GM12872 (cell line): Measurements from ENCODE around the gene INSRR.

ENCODE experiments used
- TF ChIP-seq, protein P1 (sequence below): IDR thresholded peaks from 3 replicates; pipeline ENCODE4 v1.5.1; 2011; ENCODE audit warnings: low read depth, mild to moderate bottlenecking, low read length, moderate library complexity; ENCODE audit not compliant: insufficient read depth

INSRR gene

DNA sequence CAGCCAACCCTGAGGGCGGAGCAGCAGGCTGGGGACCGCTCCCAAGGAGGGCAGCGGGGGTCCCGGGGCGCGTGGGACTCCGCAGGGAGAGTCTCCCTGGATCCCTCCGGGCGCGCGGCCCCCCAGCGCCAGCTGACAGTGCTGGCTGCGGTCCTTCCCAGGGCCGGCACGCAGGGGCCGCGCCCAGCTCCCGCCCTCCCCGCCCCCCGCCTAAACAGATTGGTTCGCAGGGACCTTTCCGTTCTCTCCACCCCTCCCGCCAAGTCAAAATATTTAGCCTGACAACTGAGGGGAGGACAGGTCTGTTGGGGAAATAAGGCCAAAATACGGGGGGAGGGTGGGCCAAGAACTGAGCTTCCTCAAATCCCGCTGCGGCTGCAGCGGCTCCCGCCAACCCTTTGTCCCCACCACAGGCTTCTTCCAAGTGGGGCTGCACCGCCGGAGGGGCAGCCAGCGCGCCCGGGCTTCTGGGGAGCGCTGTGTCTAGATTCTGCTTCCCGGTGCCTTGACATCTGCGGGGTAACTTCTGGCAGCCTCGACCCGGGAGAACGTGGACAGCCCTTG, at the start of gene INSRR:
INSRR (minus strand) TSS at position 159 of the 564 bp plus-strand sequence. CDS start 496 bp downstream, outside the sequence.
- TF ChIP-seq, protein P1, sequence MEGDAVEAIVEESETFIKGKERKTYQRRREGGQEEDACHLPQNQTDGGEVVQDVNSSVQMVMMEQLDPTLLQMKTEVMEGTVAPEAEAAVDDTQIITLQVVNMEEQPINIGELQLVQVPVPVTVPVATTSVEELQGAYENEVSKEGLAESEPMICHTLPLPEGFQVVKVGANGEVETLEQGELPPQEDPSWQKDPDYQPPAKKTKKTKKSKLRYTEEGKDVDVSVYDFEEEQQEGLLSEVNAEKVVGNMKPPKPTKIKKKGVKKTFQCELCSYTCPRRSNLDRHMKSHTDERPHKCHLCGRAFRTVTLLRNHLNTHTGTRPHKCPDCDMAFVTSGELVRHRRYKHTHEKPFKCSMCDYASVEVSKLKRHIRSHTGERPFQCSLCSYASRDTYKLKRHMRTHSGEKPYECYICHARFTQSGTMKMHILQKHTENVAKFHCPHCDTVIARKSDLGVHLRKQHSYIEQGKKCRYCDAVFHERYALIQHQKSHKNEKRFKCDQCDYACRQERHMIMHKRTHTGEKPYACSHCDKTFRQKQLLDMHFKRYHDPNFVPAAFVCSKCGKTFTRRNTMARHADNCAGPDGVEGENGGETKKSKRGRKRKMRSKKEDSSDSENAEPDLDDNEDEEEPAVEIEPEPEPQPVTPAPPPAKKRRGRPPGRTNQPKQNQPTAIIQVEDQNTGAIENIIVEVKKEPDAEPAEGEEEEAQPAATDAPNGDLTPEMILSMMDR = no peak

DNA sequence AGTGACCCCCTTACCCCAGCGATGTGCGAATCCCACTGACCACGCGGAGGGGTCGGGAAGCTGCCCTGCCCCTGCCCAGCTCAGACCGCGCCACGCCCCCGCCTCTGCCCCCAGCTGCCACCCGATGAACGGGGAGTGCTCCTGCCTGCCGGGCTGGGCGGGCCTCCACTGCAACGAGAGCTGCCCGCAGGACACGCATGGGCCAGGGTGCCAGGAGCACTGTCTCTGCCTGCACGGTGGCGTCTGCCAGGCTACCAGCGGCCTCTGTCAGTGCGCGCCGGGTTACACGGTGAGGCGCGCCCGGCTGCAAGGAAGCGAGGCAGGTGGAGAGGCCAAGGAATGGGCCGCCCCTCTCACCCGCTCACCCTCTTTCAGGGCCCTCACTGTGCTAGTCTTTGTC, 49.6 kb upstream of the INSRR start:
- TF ChIP-seq, protein P1 = no peak

DNA sequence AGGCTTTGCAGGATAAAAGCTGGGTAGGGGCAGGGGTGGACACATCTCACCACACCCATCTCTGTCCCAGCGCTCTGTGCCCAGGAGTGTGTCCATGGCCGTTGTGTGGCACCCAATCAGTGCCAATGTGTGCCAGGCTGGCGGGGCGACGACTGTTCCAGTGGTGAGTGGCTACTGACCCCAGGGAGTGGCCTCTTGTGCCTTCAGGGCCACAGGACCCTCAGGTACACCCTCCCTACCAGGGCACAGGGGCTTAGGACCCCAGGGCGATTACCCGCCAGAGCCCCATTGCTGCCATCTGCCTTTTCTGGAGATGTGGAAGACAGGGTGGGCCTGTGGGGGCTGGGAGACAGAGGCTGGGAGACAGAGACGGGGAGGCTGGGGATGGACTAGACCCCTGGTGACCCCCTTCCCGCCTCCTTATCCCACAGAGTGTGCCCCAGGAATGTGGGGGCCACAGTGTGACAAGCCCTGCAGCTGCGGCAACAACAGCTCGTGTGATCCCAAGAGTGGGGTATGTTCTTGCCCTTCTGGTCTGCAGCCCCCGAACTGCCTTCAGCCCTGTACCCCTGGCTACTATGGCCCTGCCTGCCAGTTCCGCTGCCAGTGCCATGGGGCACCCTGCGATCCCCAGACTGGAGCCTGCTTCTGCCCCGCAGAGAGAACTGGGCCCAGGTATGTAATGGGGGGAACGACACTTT, 47.4 kb upstream of the INSRR start:
- TF ChIP-seq, protein P1 = no peak

DNA sequence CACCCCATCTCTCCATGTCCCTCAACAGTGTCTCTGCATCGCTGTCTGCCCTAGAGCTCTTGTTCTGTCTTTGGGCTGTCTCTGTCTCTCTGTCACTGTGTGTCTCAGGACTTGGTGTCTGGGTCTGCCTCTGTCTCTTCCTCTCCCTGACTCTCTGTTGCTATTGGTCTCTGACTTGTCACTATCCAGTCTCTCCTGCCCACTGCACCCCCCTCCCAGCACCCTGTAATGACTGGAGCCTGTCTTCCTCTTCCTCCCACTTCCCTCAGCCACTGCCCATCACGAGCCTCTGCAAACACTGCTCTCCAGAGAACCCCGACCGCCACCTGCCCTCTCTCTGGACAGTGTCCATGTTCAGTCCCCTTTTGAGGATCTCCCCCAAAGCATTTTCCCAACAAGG, 46.7 kb upstream of the INSRR start:
- TF ChIP-seq, protein P1 = no peak

DNA sequence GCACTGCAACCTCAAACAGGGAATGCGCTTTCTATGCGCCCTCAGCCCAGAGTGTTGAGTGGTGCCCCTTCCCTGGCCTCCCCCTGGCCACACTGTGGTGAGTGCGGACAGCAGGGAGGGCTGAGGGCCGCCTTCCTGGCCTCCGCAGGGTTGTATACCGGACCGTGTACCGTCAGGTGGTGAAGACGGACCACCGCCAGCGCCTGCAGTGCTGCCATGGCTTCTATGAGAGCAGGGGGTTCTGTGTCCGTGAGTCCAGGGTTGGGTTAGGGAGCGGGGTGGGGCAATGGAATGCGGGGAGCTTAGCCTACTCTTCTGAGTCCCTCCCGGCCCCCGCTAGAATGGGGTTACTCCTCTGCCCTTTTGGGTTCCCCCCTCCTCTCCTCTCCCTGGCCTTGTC, 46.3 kb upstream of the INSRR start:
- TF ChIP-seq, protein P1 = no peak

DNA sequence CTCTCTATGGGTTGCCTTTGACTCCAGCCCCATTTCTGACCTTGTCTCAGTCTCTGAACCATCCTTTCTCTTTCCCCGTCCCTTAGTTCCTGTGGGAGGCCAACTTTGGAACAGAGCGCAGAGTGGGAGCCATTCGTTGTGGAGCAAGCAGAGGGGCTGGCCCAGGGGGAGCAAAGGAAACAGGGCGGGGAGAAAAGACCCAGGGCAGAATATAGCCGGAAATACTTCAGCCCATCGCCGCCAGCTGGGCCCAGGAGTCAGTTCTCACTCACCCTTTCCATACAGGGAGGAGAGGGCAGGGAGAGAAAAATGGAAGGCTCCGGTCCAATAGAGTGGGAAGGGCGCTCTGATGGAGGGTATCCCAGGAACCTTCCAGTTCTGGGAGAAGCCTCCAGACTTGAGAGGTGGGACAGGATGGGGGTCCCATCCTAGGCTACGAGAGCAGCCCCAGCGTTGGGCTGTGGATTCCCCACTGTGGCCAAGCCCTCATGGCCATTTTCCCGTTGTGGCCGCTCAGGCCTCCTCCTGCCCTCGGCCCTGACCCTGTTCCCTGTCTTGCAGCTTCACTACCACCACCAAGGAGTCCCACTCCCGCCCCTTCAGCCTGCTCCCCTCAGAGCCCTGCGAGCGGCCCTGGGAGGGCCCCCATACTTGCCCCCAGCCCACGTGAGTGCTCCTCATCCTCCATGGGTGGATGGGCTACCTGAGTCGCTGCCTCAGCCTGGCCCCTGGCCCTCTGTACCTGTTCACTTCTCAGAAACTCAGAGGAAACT, 45.5 kb upstream of the INSRR start:
- TF ChIP-seq, protein P1 = no peak

DNA sequence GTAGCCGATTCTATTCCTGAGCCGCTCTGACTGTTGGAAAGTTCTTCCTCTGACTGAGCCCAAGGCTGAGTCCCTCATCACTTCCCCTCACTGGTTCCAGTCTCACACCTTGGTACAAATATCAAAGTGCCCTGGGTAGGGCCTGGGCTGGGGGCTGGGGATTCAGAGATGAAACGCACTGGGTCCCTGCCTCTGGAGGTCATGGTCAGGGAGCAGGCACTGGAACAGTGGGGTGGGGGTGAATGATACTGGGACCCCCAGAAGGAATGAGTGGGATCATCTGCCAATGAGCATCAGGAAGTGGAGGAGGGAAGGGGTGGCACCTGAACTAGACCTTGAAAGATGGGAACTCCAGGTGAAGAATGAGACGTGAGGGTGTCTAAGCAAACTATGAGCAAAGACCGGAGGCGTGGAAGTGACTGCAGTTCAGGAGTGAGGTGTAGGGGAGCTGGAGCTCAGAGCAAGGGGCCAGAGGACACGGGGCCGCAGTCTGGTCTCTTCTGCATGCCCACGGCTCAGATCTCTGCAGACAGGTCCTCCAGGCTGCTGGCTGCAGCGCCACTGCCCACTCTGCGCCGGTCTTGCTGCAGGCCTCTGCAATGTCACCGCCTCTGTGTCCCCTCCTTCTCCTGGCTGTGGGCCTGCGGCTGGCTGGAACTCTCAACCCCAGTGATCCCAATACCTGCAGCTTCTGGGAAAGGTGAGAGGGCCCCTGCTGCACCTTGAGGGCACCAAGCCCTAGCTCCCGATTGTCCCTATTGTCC, 44.6 kb upstream of the INSRR start:
- TF ChIP-seq, protein P1 = no peak
